ENCODE results near the gene TCIRG1. TPM values are rescaled to one million over a fixed set of nuclear protein-coding genes. Genes with fewer than 3 reads are reported as not detected.

Gene TCIRG1
- total RNA-seq, 1 donor from 2014 or later, result 276 TPM

DNA sequence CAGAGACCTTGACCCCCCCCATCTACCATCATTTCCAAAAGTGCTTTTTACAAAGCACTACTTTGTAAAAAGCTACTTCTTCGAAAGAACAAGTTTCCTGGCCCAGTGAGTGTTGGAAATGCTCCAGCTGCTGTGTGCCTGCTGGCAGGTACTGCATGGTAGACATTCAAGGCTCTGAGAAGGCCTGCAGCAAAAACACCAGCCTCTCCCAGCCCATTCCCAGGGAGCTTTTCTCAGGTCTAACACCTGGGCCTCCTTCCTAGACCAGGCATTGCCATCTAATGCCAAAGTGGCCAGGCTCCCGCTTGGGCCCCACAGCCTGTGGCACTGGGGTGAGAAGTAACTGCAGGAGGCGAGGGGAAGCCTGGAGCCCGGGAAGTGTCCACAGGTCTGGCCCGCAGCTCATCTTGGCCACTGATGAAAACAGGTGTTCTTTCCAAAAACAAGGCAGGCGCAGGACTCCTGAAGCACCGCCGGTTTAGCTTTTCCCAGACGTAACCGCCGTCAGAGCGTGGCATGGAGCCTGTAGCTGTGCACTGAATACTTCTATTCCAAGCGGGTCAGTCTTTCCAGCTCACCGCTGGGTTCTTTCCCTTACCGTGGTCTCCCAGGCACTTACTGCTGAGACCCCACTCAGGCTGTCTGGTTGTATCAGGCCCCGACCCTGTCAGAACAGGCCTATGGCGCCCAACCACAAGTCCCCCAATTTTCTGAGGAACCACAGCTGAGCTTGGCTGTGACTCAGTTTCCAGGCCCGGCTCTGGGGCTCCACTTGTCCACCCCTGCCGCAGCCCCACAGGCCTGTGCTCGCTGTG, 1.2 kb upstream of the TCIRG1 start:
- Histone ChIP-seq H3K4me3 (peak overlapping the region; percentile 98), H3K4me1 (peaks cover 73% of the 10 kb centered on the region), H3K9me3 (no peaks in the 10 kb centered on the region), H3K27me3 (ENCODE audit: low read depth) (no peaks in the 10 kb centered on the region), H3K36me3 (peaks cover 40% of the 10 kb centered on the region), H3K27ac (peak overlapping the region; percentile 93)
- no peak for ATAC-seq
- intact Hi-C loops (cut with DNase I), result no loop called here
- DNase-seq, result peak; percentile 43
- TF ChIP-seq, protein P1, sequence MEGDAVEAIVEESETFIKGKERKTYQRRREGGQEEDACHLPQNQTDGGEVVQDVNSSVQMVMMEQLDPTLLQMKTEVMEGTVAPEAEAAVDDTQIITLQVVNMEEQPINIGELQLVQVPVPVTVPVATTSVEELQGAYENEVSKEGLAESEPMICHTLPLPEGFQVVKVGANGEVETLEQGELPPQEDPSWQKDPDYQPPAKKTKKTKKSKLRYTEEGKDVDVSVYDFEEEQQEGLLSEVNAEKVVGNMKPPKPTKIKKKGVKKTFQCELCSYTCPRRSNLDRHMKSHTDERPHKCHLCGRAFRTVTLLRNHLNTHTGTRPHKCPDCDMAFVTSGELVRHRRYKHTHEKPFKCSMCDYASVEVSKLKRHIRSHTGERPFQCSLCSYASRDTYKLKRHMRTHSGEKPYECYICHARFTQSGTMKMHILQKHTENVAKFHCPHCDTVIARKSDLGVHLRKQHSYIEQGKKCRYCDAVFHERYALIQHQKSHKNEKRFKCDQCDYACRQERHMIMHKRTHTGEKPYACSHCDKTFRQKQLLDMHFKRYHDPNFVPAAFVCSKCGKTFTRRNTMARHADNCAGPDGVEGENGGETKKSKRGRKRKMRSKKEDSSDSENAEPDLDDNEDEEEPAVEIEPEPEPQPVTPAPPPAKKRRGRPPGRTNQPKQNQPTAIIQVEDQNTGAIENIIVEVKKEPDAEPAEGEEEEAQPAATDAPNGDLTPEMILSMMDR (IDR thresholded peaks at IDR 0.05), result no peak

DNA sequence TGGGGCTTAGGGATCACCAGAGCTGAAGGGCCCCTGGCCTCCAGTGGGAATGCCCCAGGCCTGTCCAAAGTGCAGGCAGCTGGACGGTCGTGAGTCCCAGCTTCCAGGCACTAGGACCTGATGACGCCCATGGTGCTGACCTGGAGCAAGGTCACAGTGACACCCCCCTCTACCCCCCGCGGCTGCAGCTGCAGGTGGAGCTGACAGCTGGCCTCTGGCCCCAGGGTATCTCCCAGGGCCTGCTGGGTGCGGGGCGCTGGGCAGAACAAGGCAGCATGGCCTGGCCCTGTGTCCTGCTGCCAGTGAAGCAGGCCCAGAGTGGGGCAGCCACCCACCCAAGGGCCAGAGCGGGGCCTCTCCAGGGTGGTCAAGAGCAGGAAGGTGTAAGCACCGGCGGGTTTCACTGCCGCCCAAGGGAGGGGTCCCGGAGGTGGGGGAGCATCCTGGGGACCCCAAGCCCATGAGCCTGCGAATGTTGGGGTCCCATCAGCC, 553 bp upstream of the TCIRG1 start:
- Histone ChIP-seq H3K27ac (peak overlapping the region; percentile 93), H3K4me1 (peaks cover 69% of the 10 kb centered on the region), H3K4me3 (peak overlapping the region; percentile 98), H3K36me3 (peaks cover 40% of the 10 kb centered on the region), H3K9me3 (no peaks in the 10 kb centered on the region), H3K27me3 (ENCODE audit: low read depth) (no peaks in the 10 kb centered on the region)
- DNase-seq (peak; percentile 59), ATAC-seq (no peak)
- intact Hi-C loops (cut with DNase I), result no loop called here
- TF ChIP-seq, protein P1 (IDR thresholded peaks at IDR 0.05), result no peak

- H3K9me3 ChIP-seq, result no peaks in the 10 kb centered on the region
- H3K36me3 ChIP-seq, result peaks cover 40% of the 10 kb centered on the region
- H3K4me1 ChIP-seq, result peaks cover 63% of the 10 kb centered on the region
- TF ChIP-seq, protein P1 (IDR thresholded peaks at IDR 0.05), result no peak
- H3K4me3 ChIP-seq, result peak overlapping the region; percentile 98
- peak; percentile 0 to 12 for ATAC-seq
- DNase-seq, result peak; percentile 59
- H3K27ac ChIP-seq, result peak overlapping the region; percentile 93
- intact Hi-C loops (cut with DNase I), result no loop called here
- no peaks in the 10 kb centered on the region for H3K27me3 ChIP-seq (ENCODE audit: low read depth)
Observed at GRCh38 chr11:68039526-68040086, 781 bp downstream of the TCIRG1 start.

DNA sequence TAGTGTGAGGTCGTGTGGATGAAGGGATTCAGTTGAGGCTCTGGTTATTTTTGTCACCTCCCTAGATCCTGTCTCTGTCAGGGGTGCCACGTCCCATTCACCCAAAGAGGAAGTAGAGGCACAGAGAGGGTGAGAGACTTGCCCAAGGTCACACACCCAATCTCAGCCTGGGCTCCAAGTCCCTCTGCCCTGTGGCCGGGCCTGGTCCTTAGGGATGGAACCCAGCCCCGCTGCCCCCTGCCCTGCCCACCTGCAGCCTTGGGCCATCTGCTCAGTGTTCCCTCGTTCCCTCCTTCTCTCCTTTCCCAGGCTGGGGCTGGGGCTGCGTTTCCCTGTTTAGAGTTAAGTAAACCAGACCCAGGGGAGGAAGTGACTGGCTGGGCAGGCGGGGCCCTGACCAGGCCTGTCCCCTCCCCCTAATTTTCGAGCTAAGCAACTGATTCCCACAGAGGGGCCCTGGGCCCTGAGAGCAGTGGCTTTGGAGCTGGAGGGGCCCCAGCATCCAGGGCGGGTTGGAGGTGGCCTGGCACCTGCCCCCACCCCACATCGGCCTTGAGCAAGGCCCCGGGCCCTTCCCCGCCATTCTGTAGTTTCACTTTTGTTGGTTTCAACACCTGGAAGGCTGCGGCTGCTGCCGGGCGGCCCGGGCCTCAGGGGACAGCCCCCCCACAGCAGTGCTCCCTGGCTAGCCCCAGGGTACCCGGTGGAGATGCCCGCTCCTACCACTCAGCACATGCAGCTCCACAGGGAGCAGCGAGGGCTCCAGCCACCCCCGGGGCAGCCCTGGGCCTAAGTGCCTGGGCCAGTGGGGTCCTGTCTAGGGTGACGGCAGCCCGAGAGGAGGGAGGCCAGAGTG, 1.5 kb downstream of the TCIRG1 start:
- H3K36me3 ChIP-seq, result peaks cover 45% of the 10 kb centered on the region
- peaks cover 62% of the 10 kb centered on the region for H3K4me1 ChIP-seq
- H3K9me3 ChIP-seq, result no peaks in the 10 kb centered on the region
- ATAC-seq (peak; percentile 48 to 55), DNase-seq (peak; percentile 84)
- intact Hi-C loops (cut with DNase I), result no loop called here
- H3K27me3 ChIP-seq (ENCODE audit: low read depth), result no peaks in the 10 kb centered on the region
- H3K27ac ChIP-seq, result peak overlapping the region; percentile 93
- TF ChIP-seq, protein P1 (IDR thresholded peaks at IDR 0.05), result no peak
- peak overlapping the region; percentile 98 for H3K4me3 ChIP-seq

GRCh38 chr11:68040957-68041591, 2.2 kb downstream of the TCIRG1 start:
- DNase-seq (peak; percentile 52), ATAC-seq (no peak)
- Histone ChIP-seq H3K27me3 (ENCODE audit: low read depth) (no peaks in the 10 kb centered on the region), H3K27ac (peak overlapping the region; percentile 93), H3K9me3 (no peaks in the 10 kb centered on the region), H3K36me3 (peaks cover 52% of the 10 kb centered on the region), H3K4me3 (peak overlapping the region; percentile 98), H3K4me1 (peaks cover 54% of the 10 kb centered on the region)
- TF ChIP-seq, protein P1 (IDR thresholded peaks at IDR 0.05), result no peak
- intact Hi-C loops (cut with DNase I), result no loop called here
